Astrocyte (in vitro differentiated cells and primary cell): ENCODE data around the gene APPBP2.

Experiments
- EZH2 ChIP-seq: IDR thresholded peaks from 2 replicates; pipeline ENCODE4 v1.6.1; 2012; ENCODE audit warnings: mild to moderate bottlenecking, low read length, inconsistent platforms; ENCODE audit not compliant: insufficient read depth
- TF ChIP-seq, protein P1 (sequence below): IDR thresholded peaks from 2 replicates; pipeline ENCODE4 v1.5.1; 2011; ENCODE audit warnings: low read depth, mild to moderate bottlenecking, inconsistent platforms, low read length, moderate library complexity; ENCODE audit not compliant: insufficient read depth

GRCh38 chr17:60401819-60402218 is 124.2 kb downstream of the APPBP2 start:
- TF ChIP-seq, protein P1, sequence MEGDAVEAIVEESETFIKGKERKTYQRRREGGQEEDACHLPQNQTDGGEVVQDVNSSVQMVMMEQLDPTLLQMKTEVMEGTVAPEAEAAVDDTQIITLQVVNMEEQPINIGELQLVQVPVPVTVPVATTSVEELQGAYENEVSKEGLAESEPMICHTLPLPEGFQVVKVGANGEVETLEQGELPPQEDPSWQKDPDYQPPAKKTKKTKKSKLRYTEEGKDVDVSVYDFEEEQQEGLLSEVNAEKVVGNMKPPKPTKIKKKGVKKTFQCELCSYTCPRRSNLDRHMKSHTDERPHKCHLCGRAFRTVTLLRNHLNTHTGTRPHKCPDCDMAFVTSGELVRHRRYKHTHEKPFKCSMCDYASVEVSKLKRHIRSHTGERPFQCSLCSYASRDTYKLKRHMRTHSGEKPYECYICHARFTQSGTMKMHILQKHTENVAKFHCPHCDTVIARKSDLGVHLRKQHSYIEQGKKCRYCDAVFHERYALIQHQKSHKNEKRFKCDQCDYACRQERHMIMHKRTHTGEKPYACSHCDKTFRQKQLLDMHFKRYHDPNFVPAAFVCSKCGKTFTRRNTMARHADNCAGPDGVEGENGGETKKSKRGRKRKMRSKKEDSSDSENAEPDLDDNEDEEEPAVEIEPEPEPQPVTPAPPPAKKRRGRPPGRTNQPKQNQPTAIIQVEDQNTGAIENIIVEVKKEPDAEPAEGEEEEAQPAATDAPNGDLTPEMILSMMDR: no peak
- no peak for TF ChIP-seq EZH2
